ENCODE data around the gene PXYLP1. TPM values are rescaled to one million over a fixed set of nuclear protein-coding genes. Genes with fewer than 3 reads are reported as not detected.

The PXYLP1 gene
- total RNA-seq, 1 donor from 2014 or later = 11.6 TPM

Other genes starting within 250 kb of the PXYLP1 start
- gene SPSB4, start 180.5 kb upstream of the PXYLP1 start, total RNA-seq = not detected in 2 replicates
- gene ZBTB38, start 136.7 kb downstream of the PXYLP1 start, total RNA-seq = 20.0 and 21.0 TPM in 2 replicates